HG03066 (cell line): Measurements from ENCODE around the gene TAF6.
A peak's percentile ranks its signal among the peaks of the same experiment; 100 is the strongest.

Experiments
- ATAC-seq: cut with Tn5 transposase; IDR thresholded peaks from one replicate; pipeline ENCODE4 v1.9.1; 2021; ENCODE audit warnings: low read depth; ENCODE audit not compliant: unreplicated experiment

TAF6 gene

DNA sequence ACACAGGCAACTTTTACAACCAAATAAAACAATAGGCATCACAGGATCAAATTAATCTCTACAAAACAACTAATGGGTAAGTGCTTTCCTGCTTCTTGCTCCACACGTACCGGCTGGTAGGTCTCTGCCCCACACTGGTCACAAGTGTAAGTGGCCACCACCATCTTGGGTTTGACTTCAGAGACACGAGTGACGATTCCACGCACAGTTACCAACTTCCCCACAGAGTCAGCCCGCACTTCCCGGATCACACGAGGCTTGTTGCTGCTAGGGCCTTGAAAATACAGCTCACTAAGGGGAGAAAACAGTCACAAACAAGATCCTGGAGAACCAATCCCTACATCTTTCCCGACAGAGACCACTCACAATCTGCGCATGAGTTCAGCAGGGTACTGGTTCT lies 20.2 kb downstream of the TAF6 start:
- no peak for ATAC-seq

- ATAC-seq = no peak
These were observed 23.5 kb downstream of the TAF6 start for GRCh38 chr7:100095704-100096103.

DNA sequence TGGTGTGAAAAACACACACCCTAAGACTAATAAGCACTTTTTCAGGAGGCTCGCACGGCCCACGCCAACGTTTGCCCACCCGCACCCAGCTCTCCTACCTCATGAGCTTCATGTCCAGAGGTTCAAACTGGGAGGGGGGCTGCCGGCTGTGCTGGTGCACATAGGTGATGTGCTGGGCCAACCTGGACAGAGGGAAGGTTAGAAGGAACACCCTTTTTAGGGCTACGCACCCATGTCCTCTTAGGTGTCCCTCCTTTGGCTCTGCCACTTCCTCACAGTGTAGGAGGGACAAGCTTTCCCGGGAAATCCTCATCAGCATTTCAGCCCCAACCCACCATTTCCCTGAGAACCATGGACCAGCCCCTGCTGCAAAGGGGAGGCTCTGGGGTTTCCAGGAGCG lies 23.9 kb downstream of the TAF6 start:
- no peak for ATAC-seq

GRCh38 chr7:100093925-100094486 lies 25.2 kb downstream of the TAF6 start:
- ATAC-seq = no peak

DNA sequence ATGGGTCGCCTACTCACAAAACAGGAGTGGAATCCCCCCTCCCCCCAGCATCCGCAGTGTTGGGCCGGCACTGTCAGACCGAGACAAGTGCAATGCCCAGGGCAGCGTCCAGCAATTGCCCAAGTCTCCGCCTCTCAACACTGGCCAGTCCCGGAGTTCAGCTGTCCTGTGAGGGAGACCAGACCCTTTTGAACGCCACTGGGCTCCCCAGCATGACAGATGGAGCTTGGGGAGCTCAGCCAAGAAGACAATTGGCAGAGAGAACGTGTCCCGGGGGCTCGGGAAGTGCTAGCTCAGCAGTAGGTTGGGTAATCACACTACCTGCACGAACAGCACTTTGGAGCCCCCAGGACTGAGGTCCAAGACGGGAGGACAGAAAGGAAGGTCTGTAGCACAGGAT lies 25.7 kb downstream of the TAF6 start:
- no peak for ATAC-seq

DNA sequence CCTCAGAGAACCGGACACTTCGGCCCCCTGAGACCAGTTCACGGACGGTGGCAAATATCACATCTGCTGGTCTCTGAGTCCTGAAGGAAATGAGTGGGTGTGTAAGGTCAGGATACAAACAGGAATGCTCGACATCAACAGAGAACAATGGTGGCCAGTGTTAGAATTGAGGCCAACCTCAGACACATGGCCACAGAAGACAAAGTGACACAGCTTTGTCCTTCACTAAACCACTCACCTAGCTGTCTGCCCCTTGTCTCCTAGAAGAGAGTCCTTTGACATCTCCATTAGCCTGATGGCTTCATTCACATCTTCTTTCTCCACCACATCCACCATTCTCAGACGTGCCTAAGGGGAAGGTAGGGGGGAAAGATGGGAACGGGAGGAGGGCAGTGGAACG lies 26.1 kb downstream of the TAF6 start:
- ATAC-seq = no peak

- ATAC-seq = no peak
These were observed 27.6 kb downstream of the TAF6 start for GRCh38 chr7:100091411-100092181.

DNA sequence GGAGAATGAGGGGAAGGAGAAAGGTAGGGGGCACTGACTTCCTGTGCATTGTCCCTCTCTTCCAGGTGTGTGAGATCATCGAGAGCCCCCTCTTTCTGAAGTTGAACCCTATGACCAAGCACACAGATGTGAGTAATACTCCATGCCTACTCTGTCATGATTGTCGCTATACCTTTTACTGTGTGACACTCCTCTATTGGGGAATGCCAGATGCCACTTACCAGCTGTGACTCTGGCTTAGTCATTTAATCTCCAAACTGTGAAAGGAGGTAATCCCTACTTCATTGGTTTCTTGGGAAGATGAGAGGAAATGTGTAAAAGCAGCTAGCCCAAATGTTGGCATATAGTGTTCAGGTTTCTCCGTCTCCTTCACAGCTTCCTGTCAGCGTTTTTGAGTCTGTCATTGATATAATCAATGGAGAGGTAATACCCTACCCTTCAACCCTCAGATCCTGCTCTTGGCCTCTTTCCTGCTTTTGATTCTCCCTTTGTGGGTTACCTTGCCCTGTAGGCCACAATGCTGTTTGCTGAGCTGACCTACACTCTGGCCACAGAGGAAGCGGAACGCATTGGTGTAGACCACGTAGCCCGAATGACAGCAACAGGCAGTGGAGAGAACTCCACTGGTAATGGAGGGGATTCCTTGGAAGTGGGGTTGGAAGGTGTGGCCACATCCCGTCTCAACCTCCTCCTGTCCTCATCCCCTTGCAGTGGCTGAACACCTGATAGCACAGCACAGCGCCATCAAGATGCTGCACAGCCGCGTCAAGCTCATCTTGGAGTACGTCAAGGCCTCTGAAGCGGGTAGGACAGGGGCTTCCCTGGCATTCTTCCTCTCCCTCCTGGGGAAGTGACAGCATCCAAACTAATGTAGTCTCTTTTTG lies 28.4 kb downstream of the TAF6 start:
- ATAC-seq = no peak

DNA sequence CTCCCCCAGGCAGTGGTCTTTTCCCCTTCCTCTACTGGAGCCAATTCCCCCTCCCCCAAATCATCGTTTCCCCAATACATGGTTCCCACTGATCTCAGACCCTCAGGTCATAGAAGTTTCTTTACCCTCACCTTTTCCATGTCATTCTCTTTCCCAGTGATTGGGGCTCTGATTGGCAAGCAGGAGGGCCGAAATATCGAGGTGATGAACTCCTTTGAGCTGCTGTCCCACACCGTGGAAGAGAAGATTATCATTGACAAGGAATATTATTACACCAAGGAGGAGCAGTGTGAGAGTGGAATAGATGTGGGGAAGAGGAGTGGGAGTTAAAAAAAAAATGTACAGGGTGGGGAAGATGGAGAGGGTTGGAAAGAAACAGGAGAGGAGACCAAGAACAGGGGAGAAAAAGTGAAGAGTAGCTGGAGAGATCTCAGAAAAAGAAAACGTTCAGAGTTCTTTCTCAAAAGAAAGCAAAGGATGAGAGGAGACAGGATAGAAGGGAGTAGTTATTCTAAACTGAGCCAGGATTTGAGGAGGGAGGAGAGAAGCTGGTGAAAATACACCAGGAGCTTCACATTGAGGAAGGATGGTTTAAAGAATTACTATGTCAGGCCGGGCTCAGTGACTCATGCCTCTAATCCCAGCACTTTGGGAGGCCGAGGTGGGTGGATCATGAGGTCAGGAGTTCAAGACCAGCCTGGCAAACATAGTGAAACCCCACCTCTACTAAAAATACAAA lies 29.5 kb downstream of the TAF6 start:
- ATAC-seq = no peak

- peak; percentile 68 for ATAC-seq
These were observed 30.3 kb downstream of the TAF6 start, which contains the start of gene COPS6 for GRCh38 chr7:100088621-100089457. Gene COPS6, plus strand, starts transcription at chr7:100088969. Its CDS starts 22 bp downstream, at chr7:100088991.

GRCh38 chr7:100088095-100088620 lies 31.0 kb downstream of the TAF6 start:
- ATAC-seq = no peak

- ATAC-seq = no peak
These were observed 32.0 kb downstream of the TAF6 start for GRCh38 chr7:100087055-100087750.

DNA sequence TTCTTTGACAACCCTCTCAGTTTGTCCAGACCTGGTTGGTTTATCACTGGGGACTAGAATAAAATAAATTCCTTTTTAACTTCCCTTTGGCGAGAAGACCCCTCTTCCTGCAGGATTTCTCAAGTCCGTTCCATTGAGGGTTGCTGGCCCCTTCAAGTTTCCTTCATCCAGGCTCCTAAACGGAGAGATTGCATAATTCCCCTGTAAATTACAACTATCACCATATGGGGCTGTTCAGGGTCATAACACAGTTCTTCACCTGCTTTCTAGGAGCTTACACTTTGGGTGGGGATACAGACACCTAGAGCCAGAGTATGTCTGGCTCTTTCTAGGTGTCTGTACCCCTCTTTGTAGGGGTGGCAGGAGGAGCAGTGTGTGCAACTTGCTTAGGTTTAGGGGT lies 33.6 kb downstream of the TAF6 start:
- ATAC-seq = no peak

DNA sequence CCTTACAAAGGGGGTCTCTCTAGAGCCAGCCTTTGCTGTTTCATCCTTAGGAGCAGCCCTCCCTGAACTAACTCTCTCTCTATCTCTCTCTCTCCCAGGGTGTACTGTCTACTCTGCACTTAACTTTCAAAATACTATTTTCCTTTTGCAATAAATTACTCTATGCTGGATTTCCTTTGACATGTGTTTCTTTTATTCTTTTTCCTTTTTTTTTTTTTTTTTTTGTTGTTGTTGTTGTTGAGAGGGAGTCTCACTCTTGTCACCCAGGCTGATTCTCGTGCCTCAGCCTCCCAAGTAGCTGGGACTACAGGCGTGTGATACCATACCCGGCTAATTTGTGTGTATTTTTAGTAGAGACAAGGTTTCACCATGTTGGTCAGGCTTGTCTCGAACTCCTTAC lies 36.2 kb downstream of the TAF6 start:
- ATAC-seq = no peak

DNA sequence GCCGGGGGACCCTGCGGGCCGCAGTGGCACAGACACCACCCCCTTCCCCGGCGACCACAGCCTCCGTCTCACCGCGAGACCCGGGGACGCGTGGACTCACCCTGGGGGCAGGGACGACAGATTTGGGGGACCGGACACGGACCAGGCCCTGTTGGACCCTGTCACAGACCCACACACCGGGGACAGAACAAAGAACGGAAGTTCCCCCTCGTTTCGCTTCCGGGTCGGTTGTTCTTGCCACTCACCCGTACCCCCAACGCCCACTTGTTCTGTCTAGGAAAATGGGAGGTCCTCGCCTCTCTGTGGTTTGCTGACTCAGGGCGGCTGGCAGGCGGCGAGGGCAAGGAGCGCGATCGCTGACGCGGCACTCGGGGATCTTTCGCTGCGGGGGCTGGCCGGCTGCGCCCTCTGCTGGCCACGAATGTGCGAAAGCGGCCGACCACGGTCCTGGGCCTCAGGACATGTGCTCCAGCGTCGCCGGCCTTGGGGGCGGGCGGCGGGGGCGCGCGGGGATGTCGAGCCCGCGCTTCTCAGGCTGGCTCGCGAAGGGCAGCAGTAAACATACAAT lies 37.5 kb downstream of the TAF6 start, which contains the start of gene ZNF3:
Gene ZNF3 (minus strand): TSS at position 189 of the 568 bp plus-strand sequence. CDS start 4,366 bp downstream, outside the sequence.
- ATAC-seq = peak; percentile 83

DNA sequence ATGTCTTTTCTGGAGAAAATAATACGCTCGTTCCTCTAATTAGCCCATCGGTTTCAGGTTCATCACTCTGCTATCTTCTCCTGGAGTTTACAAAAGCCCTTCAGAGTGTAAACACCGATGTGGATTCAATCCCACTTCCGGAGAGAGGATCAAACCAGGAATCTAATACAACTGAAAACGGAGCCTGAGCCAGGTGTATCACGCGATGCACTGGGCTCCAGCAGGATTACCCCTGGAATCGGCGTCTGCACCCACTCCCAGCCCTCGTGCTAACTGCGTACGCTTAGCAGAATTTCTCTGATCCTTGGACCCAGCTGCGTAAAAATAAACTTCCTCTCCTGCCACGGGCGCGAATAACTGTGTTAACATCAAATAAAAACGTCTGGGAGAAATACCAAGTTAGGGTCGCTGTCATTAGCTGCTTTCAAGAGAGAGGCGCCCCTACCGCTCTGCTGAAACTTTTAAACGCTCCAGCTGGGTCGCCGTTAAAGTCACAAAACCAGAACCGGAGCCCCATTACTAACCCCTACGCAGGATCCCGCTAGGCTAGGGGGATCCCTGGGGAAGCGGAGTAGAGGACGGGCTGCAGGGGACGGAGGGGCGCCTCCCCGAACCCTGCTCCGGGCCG lies 38.1 kb downstream of the TAF6 start:
- ATAC-seq = no peak

GRCh38 chr7:100079024-100079560 lies 40.1 kb downstream of the TAF6 start:
- ATAC-seq = no peak

DNA sequence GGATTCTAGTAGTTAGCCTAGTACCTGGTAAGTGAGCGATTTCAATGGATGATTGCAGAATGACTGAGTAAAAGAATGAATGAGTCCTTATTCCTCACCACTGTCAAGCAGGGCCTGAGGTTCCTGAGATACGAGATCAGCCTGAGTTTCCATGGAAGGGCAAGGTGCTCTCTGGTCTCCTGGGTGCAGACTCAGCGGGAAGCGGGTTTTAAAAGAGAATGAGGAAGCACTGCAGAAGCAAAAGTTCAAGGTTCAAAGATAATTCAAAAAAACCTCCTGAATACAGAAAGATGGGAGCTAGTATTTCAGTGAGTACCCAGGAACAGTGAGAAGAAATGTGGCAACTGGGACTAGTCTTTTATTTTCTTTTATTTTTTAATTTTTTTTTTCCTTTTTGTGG lies 42.0 kb downstream of the TAF6 start:
- no peak for ATAC-seq
